Trophoblast cell (in vitro differentiated cells and primary cell): ENCODE measurements around the gene PADI1.

Experiments used
- DNase-seq, 2 donors: peaks; one replicate each; pipeline ENCODE4 v3.0.0-alpha.2; 2016
- H2AFZ ChIP-seq: 2 replicates; pipeline ENCODE4 v1.6.1; 2013; ENCODE audit warnings: low read length, moderate library complexity, mild to moderate bottlenecking; ENCODE audit not compliant: insufficient read depth, poor library complexity
- H2AK5ac ChIP-seq: 2 replicates; pipeline ENCODE4 v1.6.1; 2013; ENCODE audit warnings: mild to moderate bottlenecking, low read length
- H2BK120ac ChIP-seq: 2 replicates; pipeline ENCODE4 v1.6.1; 2013; ENCODE audit warnings: low read length, mild to moderate bottlenecking, moderate library complexity; ENCODE audit not compliant: insufficient read depth, poor library complexity
- H2BK12ac ChIP-seq: 2 replicates; pipeline ENCODE4 v1.6.1; 2013; ENCODE audit warnings: mild to moderate bottlenecking, low read length, moderate library complexity
- H2BK5ac ChIP-seq: 2 replicates; pipeline ENCODE4 v1.6.1; 2013; ENCODE audit warnings: low read length, low read depth, moderate library complexity, mild to moderate bottlenecking; ENCODE audit not compliant: poor library complexity
- H3K14ac ChIP-seq: 2 replicates; pipeline ENCODE4 v1.6.1; 2013; ENCODE audit warnings: mild to moderate bottlenecking, low read length
- H3K18ac ChIP-seq: 2 replicates; pipeline ENCODE4 v1.6.1; 2013; ENCODE audit warnings: mild to moderate bottlenecking, low read length
- H3K23ac ChIP-seq: 2 replicates; pipeline ENCODE4 v1.6.1; 2013; ENCODE audit warnings: low read length
- H3K27ac ChIP-seq: 2 replicates; pipeline ENCODE4 v1.5.1; 2013; ENCODE audit warnings: low read depth, mild to moderate bottlenecking, inconsistent platforms, low read length, moderate library complexity
- H3K27me3 ChIP-seq: 2 replicates; pipeline ENCODE4 v1.6.1; 2013; ENCODE audit warnings: inconsistent platforms, mild to moderate bottlenecking, low read length, moderate library complexity; ENCODE audit not compliant: insufficient read depth
- H3K36me3 ChIP-seq, 2 experiments: 1 replicate in 1 of 2; 2 replicates in 1 of 2; pipeline ENCODE4 v1.6.1; 2013; ENCODE audit warnings: low read length in 2 of 2, mild to moderate bottlenecking in 2 of 2, moderate library complexity in 1 of 2; ENCODE audit not compliant: insufficient read depth in 2 of 2, control insufficient read depth in 1 of 2
- H3K4ac ChIP-seq: 2 replicates; pipeline ENCODE4 v1.6.1; 2013; ENCODE audit warnings: low read depth, mild to moderate bottlenecking, low read length, moderate library complexity
- H3K4me1 ChIP-seq, 2 experiments: 1 replicate in 1 of 2; 2 replicates in 1 of 2; pipeline ENCODE4 v1.6.1; 2013; ENCODE audit warnings: low read length in 2 of 2, mild to moderate bottlenecking in 2 of 2, moderate library complexity in 1 of 2; ENCODE audit not compliant: insufficient read depth in 2 of 2, control insufficient read depth in 1 of 2
- H3K4me2 ChIP-seq: 2 replicates; pipeline ENCODE4 v1.6.1; 2013; ENCODE audit warnings: inconsistent platforms, mild to moderate bottlenecking, low read length, moderate library complexity
- H3K4me3 ChIP-seq: 2 replicates; pipeline ENCODE4 v1.5.1; 2013; ENCODE audit warnings: mild to moderate bottlenecking, low read depth, low read length, inconsistent platforms
- H3K79me1 ChIP-seq: one replicate; pipeline ENCODE4 v1.6.1; 2013; ENCODE audit warnings: low read length
- H3K79me2 ChIP-seq: 2 replicates; pipeline ENCODE4 v1.6.1; 2013; ENCODE audit warnings: low read length, mild to moderate bottlenecking; ENCODE audit not compliant: control insufficient read depth, insufficient read depth, poor library complexity
- H3K9ac ChIP-seq: 2 replicates; pipeline ENCODE4 v1.6.1; 2013; ENCODE audit warnings: mild to moderate bottlenecking, low read length
- H3K9me3 ChIP-seq: 2 replicates; pipeline ENCODE4 v1.6.1; 2013; ENCODE audit warnings: low read depth, mild to moderate bottlenecking, control low read depth, inconsistent platforms, low read length; ENCODE audit not compliant: insufficient read depth
- H4K12ac ChIP-seq: 2 replicates; pipeline ENCODE4 v1.6.1; 2013; ENCODE audit warnings: low read depth, mild to moderate bottlenecking, low read length, moderate library complexity
- H4K8ac ChIP-seq: 2 replicates; pipeline ENCODE4 v1.6.1; 2013; ENCODE audit warnings: low read depth, mild to moderate bottlenecking, low read length, moderate library complexity
- H4K91ac ChIP-seq: one replicate; pipeline ENCODE4 v1.6.1; 2013; ENCODE audit warnings: low read depth, mild to moderate bottlenecking, low read length, moderate library complexity
- WGBS: extraction: QIAGEN DNeasy Blood & Tissue Kit; methylation state at CpG from one replicate; pipeline ENCODE4 v1.1.7; 2013; ENCODE audit warnings: missing lambda C conversion rate; ENCODE audit not compliant: insufficient read length, insufficient coverage; ENCODE audit errors: extremely low coverage; 5-methylcytosine and 5-hydroxymethylcytosine counted together

The PADI1 gene

DNA sequence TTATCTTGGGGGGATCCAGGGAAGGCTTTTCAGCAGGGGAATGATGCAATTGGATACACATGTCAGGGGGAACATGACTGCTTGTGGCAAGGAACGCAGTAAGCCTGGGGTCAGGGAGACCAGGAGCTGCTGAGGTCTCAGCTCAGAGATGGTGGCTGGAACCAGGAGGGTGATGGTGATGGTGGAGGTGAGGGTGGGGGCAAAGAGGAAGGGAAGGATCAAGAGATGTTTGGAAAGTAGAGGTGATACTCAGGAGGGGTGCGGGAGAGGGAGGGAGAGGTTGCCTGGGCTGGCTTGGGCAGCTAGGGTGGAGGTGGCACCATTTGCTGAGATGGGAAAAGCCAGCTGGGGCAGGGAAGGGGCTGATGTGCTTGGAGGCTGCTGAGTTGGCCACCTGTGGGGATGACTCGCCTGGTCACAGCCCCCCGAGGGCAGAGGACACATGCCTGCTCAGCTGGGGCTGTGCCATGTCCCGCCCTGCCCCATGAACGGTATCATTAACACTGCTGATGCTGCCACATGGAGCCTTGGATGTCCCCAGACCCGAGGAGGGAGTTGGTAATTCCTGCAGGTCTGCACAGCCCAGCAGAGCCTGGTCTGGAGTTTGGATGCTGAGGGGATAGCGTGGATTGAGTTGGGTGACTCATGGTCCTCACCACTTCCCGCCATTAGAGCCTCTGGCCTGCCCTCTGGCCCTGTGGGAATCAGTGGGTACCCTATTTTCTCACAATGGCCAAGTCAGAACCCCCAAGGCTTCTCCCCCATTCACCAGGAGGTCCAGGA lies 6.3 kb upstream of the PADI1 start:
- Histone ChIP-seq H2BK120ac (no peak overlapping the region), H3K4ac (no peak overlapping the region), H2AFZ (no peak overlapping the region), H3K27me3 (no peaks in the 10 kb centered on the region), H2AK5ac (no peak overlapping the region), H3K4me1 (peaks cover 7 to 8% of the 10 kb centered on the region in 2 experiments), H2BK12ac (no peak overlapping the region), H3K9ac (no peak overlapping the region), H3K4me3 (no peak overlapping the region), H3K27ac (no peak overlapping the region), H4K91ac (no peak overlapping the region), H3K79me2 (no peaks in the 10 kb centered on the region), H3K9me3 (peaks cover 2% of the 10 kb centered on the region), H3K4me2 (no peak overlapping the region), H3K23ac (no peak overlapping the region), H3K14ac (no peak overlapping the region), H3K18ac (no peak overlapping the region), H4K12ac (no peak overlapping the region), H3K36me3 (no peaks in the 10 kb centered on the region), H3K79me1 (peaks cover 5% of the 10 kb centered on the region), H2BK5ac (no peak overlapping the region), H4K8ac (no peak overlapping the region)
- DNase-seq, result no peak
- no CpG with 5 or more reads among the region's 9 CpGs for WGBS

DNA sequence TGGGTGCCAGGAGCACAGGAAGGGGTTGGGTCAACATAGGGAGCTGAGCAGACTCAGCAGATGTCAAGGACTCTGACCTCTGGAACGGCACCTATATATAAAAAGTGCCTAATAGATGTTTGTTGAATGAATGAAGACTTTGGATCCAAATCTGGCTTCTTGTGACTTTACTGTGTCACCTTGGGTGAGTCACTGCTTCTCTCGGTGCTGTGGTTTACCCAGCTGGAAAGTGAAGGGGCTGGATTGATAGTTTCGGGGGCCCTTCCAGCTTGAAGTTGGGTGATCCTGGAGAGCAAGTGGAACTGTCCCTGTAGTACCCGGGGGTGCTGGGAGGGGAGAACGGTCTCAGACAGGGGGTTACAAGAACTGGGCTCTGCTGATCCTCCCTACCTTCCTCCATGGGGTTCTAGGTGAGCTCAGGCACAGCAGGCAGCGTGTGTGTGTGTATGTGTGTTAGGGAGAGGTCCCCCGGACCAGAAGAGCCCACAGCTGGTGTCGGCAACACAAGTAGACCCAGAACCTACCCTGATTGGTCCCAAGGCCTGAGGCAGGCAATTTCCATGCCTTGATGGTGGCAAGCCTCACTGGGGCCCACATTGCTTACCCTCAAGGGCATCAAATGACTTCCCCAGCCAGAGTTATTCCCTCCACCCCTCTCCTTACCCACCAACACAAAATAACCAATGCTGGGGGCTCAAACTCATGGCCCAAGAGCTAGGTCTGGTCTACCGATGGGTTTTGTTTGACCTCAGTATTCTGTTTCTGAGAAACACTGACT lies 5.5 kb upstream of the PADI1 start:
- no CpG with 5 or more reads among the region's 9 CpGs for WGBS
- DNase-seq, result no peak
- peak overlapping the region; percentile 72 for H2AK5ac ChIP-seq
- peaks cover 5% of the 10 kb centered on the region for H3K79me1 ChIP-seq
- H3K4me1 ChIP-seq, result peaks cover 7 to 8% of the 10 kb centered on the region in 2 experiments
- H2BK5ac ChIP-seq, result no peak overlapping the region
- H2BK120ac ChIP-seq, result peak overlapping the region; percentile 28
- no peak overlapping the region for H3K27ac ChIP-seq
- H3K79me2 ChIP-seq, result no peaks in the 10 kb centered on the region
- no peaks in the 10 kb centered on the region for H3K36me3 ChIP-seq
- H3K9me3 ChIP-seq, result peaks cover 2% of the 10 kb centered on the region
- no peak overlapping the region for H4K12ac ChIP-seq
- H4K91ac ChIP-seq, result peak overlapping the region; percentile 77
- H3K27me3 ChIP-seq, result no peaks in the 10 kb centered on the region
- no peak overlapping the region for H3K9ac ChIP-seq
- no peak overlapping the region for H3K4me3 ChIP-seq
- H2BK12ac ChIP-seq, result peak overlapping the region; percentile 41
- no peak overlapping the region for H3K4ac ChIP-seq
- H3K18ac ChIP-seq, result no peak overlapping the region
- H3K4me2 ChIP-seq, result no peak overlapping the region
- H2AFZ ChIP-seq, result no peak overlapping the region
- H3K23ac ChIP-seq, result no peak overlapping the region
- H3K14ac ChIP-seq, result peak overlapping the region; percentile 19
- no peak overlapping the region for H4K8ac ChIP-seq

DNA sequence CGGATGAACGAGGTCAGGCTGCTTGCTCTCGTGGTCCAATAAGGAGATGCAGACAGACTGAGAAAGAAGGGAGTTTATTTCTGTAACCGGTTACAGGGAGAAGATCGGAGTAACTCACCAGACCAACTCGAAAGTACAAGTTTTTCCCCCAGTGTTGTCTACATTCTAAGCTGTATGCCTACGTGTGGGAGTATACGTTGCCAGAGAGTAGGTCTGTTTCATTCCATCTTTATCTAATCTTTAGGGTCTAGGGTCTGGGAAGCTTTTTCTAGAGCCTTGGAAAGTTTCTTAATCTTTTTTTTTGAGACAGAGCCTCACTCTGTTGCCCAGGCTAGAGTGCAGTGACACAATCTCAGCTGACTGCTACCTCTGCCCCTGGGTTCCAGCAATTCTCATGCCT lies 4.7 kb upstream of the PADI1 start:
- no peak overlapping the region for H4K12ac ChIP-seq
- H3K23ac ChIP-seq, result no peak overlapping the region
- no peaks in the 10 kb centered on the region for H3K27me3 ChIP-seq
- H3K27ac ChIP-seq, result no peak overlapping the region
- WGBS, result no CpG with 5 or more reads among the region's 8 CpGs
- H3K36me3 ChIP-seq, result no peaks in the 10 kb centered on the region
- H3K4me1 ChIP-seq, result peaks cover 7 to 8% of the 10 kb centered on the region in 2 experiments
- H3K18ac ChIP-seq, result no peak overlapping the region
- H3K9me3 ChIP-seq, result peaks cover 2% of the 10 kb centered on the region
- no peak overlapping the region for H2BK120ac ChIP-seq
- H3K4ac ChIP-seq, result no peak overlapping the region
- H2BK5ac ChIP-seq, result no peak overlapping the region
- H3K79me2 ChIP-seq, result no peaks in the 10 kb centered on the region
- DNase-seq, result peak in 1 of 2 donors; percentile 69
- no peak overlapping the region for H2AK5ac ChIP-seq
- no peak overlapping the region for H3K9ac ChIP-seq
- no peak overlapping the region for H3K4me2 ChIP-seq
- H2AFZ ChIP-seq, result no peak overlapping the region
- no peak overlapping the region for H4K8ac ChIP-seq
- H3K79me1 ChIP-seq, result peaks cover 5% of the 10 kb centered on the region
- H3K4me3 ChIP-seq, result no peak overlapping the region
- no peak overlapping the region for H3K14ac ChIP-seq
- H4K91ac ChIP-seq, result no peak overlapping the region
- H2BK12ac ChIP-seq, result no peak overlapping the region

DNA sequence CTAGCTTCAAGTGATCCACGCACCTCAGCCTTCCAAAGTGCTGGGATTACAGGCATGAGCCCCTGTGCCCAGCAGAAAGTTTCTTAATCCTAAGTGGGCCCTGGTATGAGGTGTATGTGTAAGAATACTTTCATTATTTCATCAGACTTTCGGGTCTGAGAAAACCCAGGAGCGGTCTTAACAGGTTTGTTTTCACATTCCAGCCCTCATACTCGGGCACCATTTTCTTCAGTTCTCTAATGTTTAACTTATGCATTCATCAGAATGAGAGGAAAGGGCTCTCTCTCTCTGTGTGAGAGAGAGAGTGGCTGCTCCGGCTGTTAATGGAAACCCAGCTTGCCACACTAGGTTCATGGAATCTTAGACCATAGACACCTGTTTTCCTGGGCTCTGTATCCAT lies 4.2 kb upstream of the PADI1 start:
- H3K36me3 ChIP-seq, result no peaks in the 10 kb centered on the region
- H3K18ac ChIP-seq, result no peak overlapping the region
- H2BK5ac ChIP-seq, result no peak overlapping the region
- no peak overlapping the region for H3K4me2 ChIP-seq
- no peak overlapping the region for H2BK120ac ChIP-seq
- H4K12ac ChIP-seq, result no peak overlapping the region
- DNase-seq, result peak; percentile 83 to 97
- WGBS, result no CpG with 5 or more reads among the region's 5 CpGs
- H3K9ac ChIP-seq, result no peak overlapping the region
- no peak overlapping the region for H3K23ac ChIP-seq
- peaks cover 2% of the 10 kb centered on the region for H3K9me3 ChIP-seq
- no peak overlapping the region for H2BK12ac ChIP-seq
- no peaks in the 10 kb centered on the region for H3K27me3 ChIP-seq
- no peak overlapping the region for H3K4me3 ChIP-seq
- H2AK5ac ChIP-seq, result no peak overlapping the region
- peaks cover 7 to 8% of the 10 kb centered on the region in 2 experiments for H3K4me1 ChIP-seq
- H3K79me2 ChIP-seq, result no peaks in the 10 kb centered on the region
- H3K4ac ChIP-seq, result no peak overlapping the region
- no peak overlapping the region for H4K91ac ChIP-seq
- no peak overlapping the region for H2AFZ ChIP-seq
- H3K79me1 ChIP-seq, result peaks cover 5% of the 10 kb centered on the region
- H3K14ac ChIP-seq, result no peak overlapping the region
- no peak overlapping the region for H4K8ac ChIP-seq
- no peak overlapping the region for H3K27ac ChIP-seq
